ENCODE data around the gene ARPP19. TPM values are rescaled to one million over a fixed set of nuclear protein-coding genes. Genes with fewer than 3 reads are reported as not detected.
A peak's percentile ranks its signal among the peaks of the same experiment; 100 is the strongest.

ARPP19 gene
- polyA plus RNA-seq, 3 donors: 26.2 to 48.3 (median 44.4) TPM

GRCh38 chr15:52528564-52529340 is 40.1 kb downstream of the ARPP19 start, which contains the start of gene MYO5A:
TSS of gene MYO5A (minus strand) at chr15:52528880. CDS start at chr15:52528806, 74 bp downstream.
- Histone ChIP-seq H3K79me2 (ENCODE audit: insufficient read depth, low read length) (peaks cover 49% of the 10 kb centered on the region), H3K4me3 (replicated peaks in 1 of 3; ENCODE audit: low read depth in 2 of 3, low read length in 3 of 3) (peak within 1 kb of the TSS; percentile 65 to 91 (median 84)), H3K9me3 (replicated peaks in 1 of 2; ENCODE audit: control insufficient read depth in 1 of 2, insufficient read depth in 1 of 2, low read length in 2 of 2) (no peaks in the 10 kb centered on the region), H3K36me3 (replicated peaks in 1 of 2; ENCODE audit: control insufficient read depth in 1 of 2, insufficient read depth in 2 of 2, low read length in 2 of 2) (no peaks in the 10 kb centered on the region), H3K27me3 (ENCODE audit: control insufficient read depth in 2 of 2, insufficient read depth in 2 of 2, low read length in 2 of 2) (peaks cover 8 to 18% of the 10 kb centered on the region in 2 donors), H3K4me1 (ENCODE audit: control insufficient read depth in 1 of 2, insufficient read depth in 2 of 2, low read length in 2 of 2) (peaks cover 23 to 32% of the 10 kb centered on the region in 2 donors), H3K9ac (ENCODE audit: insufficient read depth, low read length, poor library complexity, severe bottlenecking) (peak within 1 kb of the TSS; percentile 84), H3K27ac (ENCODE audit: low read depth in 1 of 2, low read length in 2 of 2) (peak within 1 kb of the TSS; percentile 62 to 86), H3K4me2 (replicated peaks; ENCODE audit: extremely low read depth, low read length, poor library complexity, severe bottlenecking) (peak within 1 kb of the TSS; percentile 95), H2AFZ (ENCODE audit: insufficient read depth, low read depth, low read length, poor library complexity, severe bottlenecking) (peak within 1 kb of the TSS; percentile 98), H4K20me1 (ENCODE audit: insufficient read depth, low read length) (peaks cover 37% of the 10 kb centered on the region)
- Mint-ChIP-seq H3K27me3 (ENCODE audit: low read depth in 3 of 3) (peaks cover 14 to 18% (median 17%) of the 10 kb centered on the region in 3 donors), H3K27ac (peak within 1 kb of the TSS; percentile 81 to 92 (median 86)), H3K9me3 (peaks cover 0 to 5% (median 0%) of the 10 kb centered on the region in 7 donors), H3K4me3 (peak within 1 kb of the TSS; percentile 94 to 96), H3K36me3 (peaks cover 6 to 7% of the 10 kb centered on the region in 2 donors), H3K4me1 (peaks cover 36% of the 10 kb centered on the region)
- peak; percentile 60 to 65 (median 65) for DNase-seq
- TF ChIP-seq CTCF (IDR thresholded peaks at IDR 0.05): no peak
- intact Hi-C loops (cut with micrococcal nuclease): loop anchor here in 1 of 2 donors (5.0 kb wide), 1 partner anchor 34 kb away; no protein-coding TSS in a partner anchor
- under 1% methylated on average over 97 of the region's 103 CpGs for WGBS (ENCODE audit: insufficient coverage)

GRCh38 chr15:52527911-52528563 is 40.8 kb downstream of the ARPP19 start:
- TF ChIP-seq CTCF (IDR thresholded peaks at IDR 0.05): no peak
- Histone ChIP-seq H2AFZ (ENCODE audit: insufficient read depth, low read depth, low read length, poor library complexity, severe bottlenecking) (peak overlapping the region; percentile 98), H3K4me2 (replicated peaks; ENCODE audit: extremely low read depth, low read length, poor library complexity, severe bottlenecking) (peak overlapping the region; percentile 95), H3K4me1 (ENCODE audit: control insufficient read depth in 1 of 2, insufficient read depth in 2 of 2, low read length in 2 of 2) (peaks cover 30 to 39% of the 10 kb centered on the region in 2 donors), H4K20me1 (ENCODE audit: insufficient read depth, low read length) (peaks cover 44% of the 10 kb centered on the region), H3K4me3 (replicated peaks in 1 of 3; ENCODE audit: low read depth in 2 of 3, low read length in 3 of 3) (peak overlapping the region; percentile 63 to 91 (median 84)), H3K36me3 (replicated peaks in 1 of 2; ENCODE audit: control insufficient read depth in 1 of 2, insufficient read depth in 2 of 2, low read length in 2 of 2) (no peaks in the 10 kb centered on the region), H3K27me3 (ENCODE audit: control insufficient read depth in 2 of 2, insufficient read depth in 2 of 2, low read length in 2 of 2) (peaks cover 8 to 18% of the 10 kb centered on the region in 2 donors), H3K27ac (ENCODE audit: low read depth in 1 of 2, low read length in 2 of 2) (peak overlapping the region; percentile 62 to 86), H3K79me2 (ENCODE audit: insufficient read depth, low read length) (peaks cover 56% of the 10 kb centered on the region), H3K9ac (ENCODE audit: insufficient read depth, low read length, poor library complexity, severe bottlenecking) (peak overlapping the region; percentile 84), H3K9me3 (replicated peaks in 1 of 2; ENCODE audit: control insufficient read depth in 1 of 2, insufficient read depth in 1 of 2, low read length in 2 of 2) (no peaks in the 10 kb centered on the region)
- peak overlapping the region; percentile 81 to 92 (median 86) for H3K27ac Mint-ChIP-seq
- WGBS (ENCODE audit: insufficient coverage): 0% methylated on average over 29 of the region's 32 CpGs
- H3K36me3 Mint-ChIP-seq: peaks cover 6 to 7% of the 10 kb centered on the region in 2 donors
- peak overlapping the region; percentile 94 to 96 for H3K4me3 Mint-ChIP-seq
- H3K9me3 Mint-ChIP-seq: peaks cover 0 to 5% (median 0%) of the 10 kb centered on the region in 7 donors
- DNase-seq: peak; percentile 16 to 35 (median 32)
- peaks cover 43% of the 10 kb centered on the region for H3K4me1 Mint-ChIP-seq
- intact Hi-C loops (cut with micrococcal nuclease): loop anchor here in 1 of 2 donors (5.0 kb wide), 1 partner anchor 34 kb away; no protein-coding TSS in a partner anchor
- peaks cover 14 to 18% (median 17%) of the 10 kb centered on the region in 3 donors for H3K27me3 Mint-ChIP-seq (ENCODE audit: low read depth in 3 of 3)

Data from CD14-positive monocyte (primary cell).